CD4-positive, alpha-beta T cell (primary cell): ENCODE results near the gene HPD. TPM values are rescaled to one million over a fixed set of nuclear protein-coding genes. Genes with fewer than 3 reads are reported as not detected.

Source experiments
- ATAC-seq: fragments of 200-7000 bp; cut with Tn5 transposase; one replicate; pipeline ENCODE4 v1.10.0; 2022; ENCODE audit warnings: mild to moderate bottlenecking; ENCODE audit not compliant: poor library complexity
- CTCF ChIA-PET: fragments of 350-600 bp; sonication (Branson Sonifier 250); formaldehyde crosslinking; loops from one replicate; lab custom pipeline; 2021; ENCODE audit warnings: antibody characterized with exemption, inconsistent platforms; lab: Charles Lee
- POLR2A ChIA-PET: fragments of 350-600 bp; sonication (Branson Sonifier 250); formaldehyde crosslinking; loops from one replicate; lab custom pipeline; 2021; ENCODE audit warnings: antibody characterized with exemption, inconsistent platforms; lab: Charles Lee
- DNase-seq, 14 experiments: peaks; one replicate each; pipeline ENCODE4 v3.0.0-alpha.2; 2013 to 2020; ENCODE audit warnings: mixed read lengths in 2 of 14
- H3K27ac ChIP-seq, 2 donors: one replicate each; pipeline versions ENCODE4 v1.5.1 to v1.7.0; 2013; ENCODE audit warnings: low read length in 2 of 2, low read depth in 1 of 2, mild to moderate bottlenecking in 1 of 2
- H3K27me3 ChIP-seq, 2 experiments: 1 replicate in 1 of 2; 2 replicates in 1 of 2; pipeline versions ENCODE4 v1.6.1 to v1.7.0; 2013; ENCODE audit warnings: low read length in 2 of 2, control low read depth in 1 of 2, mild to moderate bottlenecking in 1 of 2, moderate library complexity in 1 of 2; ENCODE audit not compliant: insufficient read depth in 2 of 2, control insufficient read depth in 1 of 2
- H3K36me3 ChIP-seq: one replicate; pipeline ENCODE4 v1.6.1; 2013; ENCODE audit warnings: low read length, control low read depth; ENCODE audit not compliant: insufficient read depth
- H3K4me1 ChIP-seq: one replicate; pipeline ENCODE4 v1.6.1; 2013; ENCODE audit warnings: low read length, control low read depth; ENCODE audit not compliant: insufficient read depth
- H3K4me3 ChIP-seq: one replicate; pipeline ENCODE4 v1.5.1; 2013; ENCODE audit warnings: mild to moderate bottlenecking, low read length, moderate library complexity
- H3K9me3 ChIP-seq, 2 experiments: 1 replicate in 1 of 2; 2 replicates in 1 of 2; pipeline versions ENCODE4 v1.6.1 to v1.7.0; 2013; ENCODE audit warnings: low read length in 2 of 2, mild to moderate bottlenecking in 2 of 2, control low read depth in 1 of 2, moderate library complexity in 1 of 2; ENCODE audit not compliant: control insufficient read depth in 1 of 2, insufficient read depth in 1 of 2
- H3K27ac Mint-ChIP-seq: one replicate; pipeline ENCODE4 v1.8.0; 2020; ENCODE audit warnings: mixed read lengths
- H3K27me3 Mint-ChIP-seq: one replicate; pipeline ENCODE4 v1.8.0; 2021; ENCODE audit warnings: mixed read lengths
- H3K36me3 Mint-ChIP-seq: one replicate; pipeline ENCODE4 v1.8.0; 2021; ENCODE audit warnings: low read depth, mixed read lengths
- H3K4me1 Mint-ChIP-seq: one replicate; pipeline ENCODE4 v1.8.0; 2021; ENCODE audit warnings: low read depth, mixed read lengths
- H3K4me3 Mint-ChIP-seq: one replicate; pipeline ENCODE4 v1.8.0; 2020; ENCODE audit warnings: mild to moderate bottlenecking, mixed read lengths
- H3K9me3 Mint-ChIP-seq: one replicate; pipeline ENCODE4 v1.8.0; 2020; ENCODE audit warnings: mixed read lengths
- intact Hi-C, 2 experiments: fragments of 100-400 bp; cut with DNase I in 1 of 2; cut with micrococcal nuclease in 1 of 2; formaldehyde crosslinking; loops; one replicate each; pipeline versions ENCODE4 v1.15.1 to v1.9.0; 2023 to 2025; cut with DNase I, micrococcal nuclease
- total RNA-seq, 174 experiments: library from RNA in 2 of 174; stranded (reverse) in 2 of 174; gene quantifications; one replicate each; pipeline ENCODE4 v1.2.3 and lab custom pipeline; 2021 to 2026
- TF ChIP-seq, protein P1 (sequence below): fragments of 200-600 bp; IDR thresholded peaks from one replicate; pipeline ENCODE4 v1.8.0; 2022; ENCODE audit warnings: antibody characterized with exemption, mild to moderate bottlenecking

HPD gene
- total RNA-seq, 2 experiments from 2014 or later: not detected

DNA sequence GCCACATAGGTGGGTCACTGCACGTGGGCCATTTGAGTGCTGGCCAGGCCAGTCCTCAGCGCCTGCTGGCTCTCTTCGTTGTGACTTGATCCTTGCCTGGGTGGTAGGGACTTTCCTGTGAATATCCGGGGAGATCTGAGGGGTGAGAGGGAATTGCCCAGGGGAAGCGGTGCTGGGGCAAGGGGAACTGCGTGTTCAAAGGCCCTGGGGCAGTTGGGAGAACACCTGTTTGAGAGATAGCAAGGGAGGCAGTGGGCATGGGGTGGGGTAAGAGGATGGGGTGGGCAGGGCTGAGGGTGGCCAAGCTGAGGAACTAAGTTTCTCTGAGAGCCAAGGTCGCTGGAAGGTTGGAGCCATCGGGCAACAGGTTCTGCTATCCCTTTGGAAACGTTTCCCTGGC is 29.8 kb downstream of the HPD start:
- ChIA-PET POLR2A (interaction anchor here (1.2 kb wide), 1 partner anchor 34 kb away, joined by 8 read pairs; no protein-coding TSS in a partner anchor), CTCF (interaction anchor here (2.5 to 5.7 kb wide), 2 partner anchors 9 to 34 kb away, joined by 9 to 38 read pairs; partner anchors contain the start of gene RHOF)
- Mint-ChIP-seq H3K4me1 (no peaks in the 10 kb centered on the region), H3K36me3 (peaks cover 85% of the 10 kb centered on the region), H3K27me3 (no peaks in the 10 kb centered on the region), H3K4me3 (no peak overlapping the region), H3K27ac (peak overlapping the region; percentile 59), H3K9me3 (no peaks in the 10 kb centered on the region)
- TF ChIP-seq, protein P1, sequence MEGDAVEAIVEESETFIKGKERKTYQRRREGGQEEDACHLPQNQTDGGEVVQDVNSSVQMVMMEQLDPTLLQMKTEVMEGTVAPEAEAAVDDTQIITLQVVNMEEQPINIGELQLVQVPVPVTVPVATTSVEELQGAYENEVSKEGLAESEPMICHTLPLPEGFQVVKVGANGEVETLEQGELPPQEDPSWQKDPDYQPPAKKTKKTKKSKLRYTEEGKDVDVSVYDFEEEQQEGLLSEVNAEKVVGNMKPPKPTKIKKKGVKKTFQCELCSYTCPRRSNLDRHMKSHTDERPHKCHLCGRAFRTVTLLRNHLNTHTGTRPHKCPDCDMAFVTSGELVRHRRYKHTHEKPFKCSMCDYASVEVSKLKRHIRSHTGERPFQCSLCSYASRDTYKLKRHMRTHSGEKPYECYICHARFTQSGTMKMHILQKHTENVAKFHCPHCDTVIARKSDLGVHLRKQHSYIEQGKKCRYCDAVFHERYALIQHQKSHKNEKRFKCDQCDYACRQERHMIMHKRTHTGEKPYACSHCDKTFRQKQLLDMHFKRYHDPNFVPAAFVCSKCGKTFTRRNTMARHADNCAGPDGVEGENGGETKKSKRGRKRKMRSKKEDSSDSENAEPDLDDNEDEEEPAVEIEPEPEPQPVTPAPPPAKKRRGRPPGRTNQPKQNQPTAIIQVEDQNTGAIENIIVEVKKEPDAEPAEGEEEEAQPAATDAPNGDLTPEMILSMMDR: no peak
- Histone ChIP-seq H3K9me3 (no peaks in the 10 kb centered on the region), H3K4me1 (no peaks in the 10 kb centered on the region), H3K4me3 (no peak overlapping the region), H3K27ac (peak overlapping the region in 1 of 2 donors; percentile 10), H3K36me3 (peaks cover 75% of the 10 kb centered on the region), H3K27me3 (no peaks in the 10 kb centered on the region)
- DNase-seq: no peak
- intact Hi-C loops: no loop called here
- no peak for ATAC-seq

DNA sequence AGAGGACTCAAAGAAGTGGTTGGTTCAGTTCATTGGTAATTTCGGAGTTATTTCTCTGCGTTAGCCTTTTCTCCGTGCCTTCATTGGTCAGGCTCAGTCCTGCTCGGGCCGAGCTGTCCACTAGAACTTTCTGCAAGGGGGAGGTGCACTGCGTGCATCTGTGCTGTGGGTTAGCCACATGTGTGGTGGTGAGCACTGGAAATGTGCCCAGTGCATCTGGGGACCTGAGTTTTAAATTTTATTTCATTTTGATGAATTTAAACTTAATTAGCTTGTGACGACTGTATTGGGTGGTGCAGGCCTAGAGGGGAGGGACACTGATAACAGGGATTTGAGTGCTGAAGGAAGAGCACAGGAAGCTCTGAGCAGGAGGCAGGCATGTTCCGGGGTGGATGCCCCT is 30.4 kb downstream of the HPD start:
- H3K27me3 ChIP-seq: no peaks in the 10 kb centered on the region
- CTCF ChIA-PET: interaction anchor here (2.5 to 5.7 kb wide), 2 partner anchors 10 to 34 kb away, joined by 9 to 38 read pairs; partner anchors contain the start of gene RHOF
- intact Hi-C loops: no loop called here
- no peaks in the 10 kb centered on the region for H3K4me1 Mint-ChIP-seq
- no peak overlapping the region for H3K27ac ChIP-seq
- TF ChIP-seq, protein P1: no peak
- POLR2A ChIA-PET: interaction anchor here (0.9 to 1.2 kb wide), 3 partner anchors 11 to 142 kb away, joined by 3 to 8 read pairs (median 5); no protein-coding TSS in a partner anchor
- DNase-seq (no peak), ATAC-seq (no peak)
- no peaks in the 10 kb centered on the region for H3K4me1 ChIP-seq
- H3K27me3 Mint-ChIP-seq: no peaks in the 10 kb centered on the region
- no peaks in the 10 kb centered on the region for H3K9me3 ChIP-seq
- H3K27ac Mint-ChIP-seq: peak overlapping the region; percentile 59
- H3K4me3 Mint-ChIP-seq: peak overlapping the region; percentile 42
- H3K4me3 ChIP-seq: no peak overlapping the region
- peaks cover 81% of the 10 kb centered on the region for H3K36me3 ChIP-seq
- no peaks in the 10 kb centered on the region for H3K9me3 Mint-ChIP-seq
- peaks cover 88% of the 10 kb centered on the region for H3K36me3 Mint-ChIP-seq

DNA sequence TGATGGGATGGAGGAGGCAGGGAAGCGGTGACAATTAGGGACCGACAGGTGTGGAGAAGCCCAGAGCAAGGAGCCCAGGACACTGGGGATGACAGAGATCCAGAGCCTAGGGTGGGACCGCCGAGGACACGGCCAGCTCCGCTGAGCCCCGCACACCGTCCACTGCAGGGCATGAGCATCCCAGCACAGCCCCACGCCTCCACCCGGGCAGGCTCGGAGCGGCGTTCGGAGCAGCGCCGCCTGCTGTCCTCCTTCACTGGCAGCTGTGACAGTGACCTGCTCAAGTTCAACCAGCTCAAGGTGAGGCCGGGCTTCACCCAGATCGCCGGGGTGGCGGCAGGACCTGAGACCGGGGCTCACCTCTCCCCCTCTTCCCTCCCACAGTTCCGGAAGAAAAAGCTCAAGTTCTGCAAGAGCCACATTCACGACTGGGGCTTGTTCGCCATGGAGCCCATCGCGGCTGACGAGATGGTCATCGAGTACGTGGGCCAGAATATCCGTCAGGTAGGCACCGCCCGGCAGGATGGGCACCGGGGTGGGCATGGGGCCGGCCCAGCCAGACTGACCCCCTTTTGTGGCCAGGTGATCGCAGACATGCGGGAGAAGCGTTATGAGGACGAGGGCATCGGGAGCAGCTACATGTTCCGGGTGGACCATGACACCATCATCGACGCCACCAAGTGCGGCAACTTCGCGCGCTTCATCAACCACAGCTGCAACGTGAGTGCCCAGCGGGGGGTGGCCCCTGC is 31.1 kb downstream of the HPD start:
- Mint-ChIP-seq H3K36me3 (peaks cover 88% of the 10 kb centered on the region), H3K4me3 (no peak overlapping the region), H3K27ac (peak overlapping the region; percentile 58), H3K4me1 (no peaks in the 10 kb centered on the region), H3K9me3 (no peaks in the 10 kb centered on the region), H3K27me3 (no peaks in the 10 kb centered on the region)
- H3K9me3 ChIP-seq: no peaks in the 10 kb centered on the region
- CTCF ChIA-PET: interaction anchor here (2.5 to 5.7 kb wide), 2 partner anchors 10 to 33 kb away, joined by 9 to 38 read pairs; partner anchors contain the start of gene RHOF
- peaks cover 86% of the 10 kb centered on the region for H3K36me3 ChIP-seq
- ATAC-seq (no peak), DNase-seq (no peak)
- H3K27me3 ChIP-seq: no peaks in the 10 kb centered on the region
- H3K27ac ChIP-seq: no peak overlapping the region
- intact Hi-C loops: no loop called here
- POLR2A ChIA-PET: interaction anchor here (0.9 to 1.2 kb wide), 4 partner anchors 12 to 141 kb away, joined by 3 to 8 read pairs (median 4); no protein-coding TSS in a partner anchor
- H3K4me3 ChIP-seq: no peak overlapping the region
- TF ChIP-seq, protein P1: no peak
- no peaks in the 10 kb centered on the region for H3K4me1 ChIP-seq
